Activated CD8-positive, alpha-beta T cell treated with anti-CD3 and anti-CD28 coated beads for 36 hours (primary cell): Measurements from ENCODE around the gene ATP8B4. TPM values are rescaled to one million over a fixed set of nuclear protein-coding genes. Genes with fewer than 3 reads are reported as not detected.
"Not testable (repeated sequence)": the region's sequence is repeated elsewhere in the genome, so short reads cannot be mapped to it uniquely, and the experiment has no call there.

Experiments used
- ATAC-seq: fragments of 200-7000 bp; cut with Tn5 transposase; one replicate; pipeline ENCODE4 v1.10.0; 2021; ENCODE audit warnings: mild to moderate bottlenecking, moderate library complexity
- CTCF ChIA-PET: fragments of 350-600 bp; sonication (Branson Sonifier 250); formaldehyde crosslinking; loops from one replicate; lab custom pipeline; 2021; ENCODE audit warnings: antibody characterized with exemption; lab: Charles Lee
- POLR2A ChIA-PET: fragments of 350-600 bp; sonication (Branson Sonifier 250); formaldehyde crosslinking; loops from one replicate; lab custom pipeline; 2021; ENCODE audit warnings: antibody characterized with exemption; lab: Charles Lee
- DNase-seq: peaks from one replicate; pipeline ENCODE4 v3.0.0-alpha.2; 2020
- H3K27ac Mint-ChIP-seq: one replicate; pipeline ENCODE4 v1.8.0; 2021; ENCODE audit warnings: mild to moderate bottlenecking, mixed read lengths
- H3K27me3 Mint-ChIP-seq: one replicate; pipeline ENCODE4 v1.8.0; 2021; ENCODE audit warnings: mixed read lengths
- H3K36me3 Mint-ChIP-seq: one replicate; pipeline ENCODE4 v1.8.0; 2021; ENCODE audit warnings: low read depth, mixed read lengths
- H3K4me1 Mint-ChIP-seq: one replicate; pipeline ENCODE4 v1.8.0; 2021; ENCODE audit warnings: low read depth, mixed read lengths
- H3K4me3 Mint-ChIP-seq: one replicate; pipeline ENCODE4 v1.8.0; 2021; ENCODE audit warnings: mild to moderate bottlenecking, moderate library complexity, mixed read lengths
- H3K9me3 Mint-ChIP-seq: one replicate; pipeline ENCODE4 v1.8.0; 2021; ENCODE audit warnings: mixed read lengths
- CTCF ChIP-seq: fragments of 200-600 bp; IDR thresholded peaks from one replicate; pipeline ENCODE4 v1.8.0; 2022; ENCODE audit warnings: antibody characterized with exemption, mild to moderate bottlenecking
- intact Hi-C: fragments of 100-400 bp; cut with micrococcal nuclease; formaldehyde crosslinking; loops from one replicate; pipeline ENCODE4 v1.10.0; 2022
- total RNA-seq, 2 experiments: library from RNA; stranded (reverse); gene quantifications; one replicate each; pipeline ENCODE4 v1.2.3, GENCODE V29; 2021

The ATP8B4 gene
- total RNA-seq, 2 experiments from 2014 or later, result 4.6 to 5.8 TPM

GRCh38 chr15:50134524-50135024 lies 15.5 kb upstream of the ATP8B4 start:
- peaks cover 5% of the 10 kb centered on the region for H3K9me3 Mint-ChIP-seq
- H3K36me3 Mint-ChIP-seq, result peaks cover 15% of the 10 kb centered on the region
- no peak for DNase-seq
- ATAC-seq, result peak; percentile 24
- H3K27me3 Mint-ChIP-seq, result peaks cover 2% of the 10 kb centered on the region
- POLR2A ChIA-PET, result interaction anchor here (1.1 to 1.3 kb wide), 2 partner anchors 14 to 62 kb away, joined by 3 read pairs; no protein-coding TSS in a partner anchor
- peak overlapping the region; percentile 94 for H3K27ac Mint-ChIP-seq
- peaks cover 45% of the 10 kb centered on the region for H3K4me1 Mint-ChIP-seq
- no peak for TF ChIP-seq CTCF
- peak overlapping the region; percentile 7 for H3K4me3 Mint-ChIP-seq
- CTCF ChIA-PET, result interaction anchor here (1.0 to 1.7 kb wide), 5 partner anchors 11 to 181 kb away, joined by 3 to 6 read pairs (median 4); partner anchors contain the start of genes ATP8B4 and SLC27A2
- intact Hi-C loops, result no loop called here

GRCh38 chr15:50132251-50132984 lies 13.4 kb upstream of the ATP8B4 start:
- not testable (repeated sequence) for ATAC-seq

GRCh38 chr15:50131617-50132016 lies 12.6 kb upstream of the ATP8B4 start:
- intact Hi-C loops, result no loop called here
- DNase-seq (no peak), ATAC-seq (no peak)
- Mint-ChIP-seq H3K4me1 (peaks cover 28% of the 10 kb centered on the region), H3K9me3 (peaks cover 2% of the 10 kb centered on the region), H3K27me3 (peaks cover 2% of the 10 kb centered on the region), H3K36me3 (peaks cover 13% of the 10 kb centered on the region), H3K4me3 (no peak overlapping the region), H3K27ac (no peak overlapping the region)
- TF ChIP-seq CTCF, result no peak
- POLR2A ChIA-PET, result no interaction called here
- CTCF ChIA-PET, result interaction anchor here (0.9 kb wide), 1 partner anchor 19 kb away, joined by 4 read pairs; no protein-coding TSS in a partner anchor

More at GRCh38 chr15:50132251-50132984, 13.4 kb upstream of the ATP8B4 start:
- peaks cover 15% of the 10 kb centered on the region for H3K36me3 Mint-ChIP-seq
- POLR2A ChIA-PET, H3K9me3 Mint-ChIP-seq, CTCF ChIA-PET, H3K27me3 Mint-ChIP-seq, H3K4me3 Mint-ChIP-seq, intact Hi-C loops, DNase-seq: not testable (repeated sequence)
- peak overlapping the region; percentile 56 for H3K27ac Mint-ChIP-seq
- peaks cover 34% of the 10 kb centered on the region for H3K4me1 Mint-ChIP-seq

- Mint-ChIP-seq H3K27ac (no peak overlapping the region), H3K4me1 (peaks cover 11% of the 10 kb centered on the region), H3K27me3 (peaks cover 2% of the 10 kb centered on the region), H3K4me3 (no peak overlapping the region), H3K36me3 (peaks cover 12% of the 10 kb centered on the region), H3K9me3 (peaks cover 9% of the 10 kb centered on the region)
- TF ChIP-seq CTCF, result no peak
- no peak for DNase-seq
- POLR2A ChIA-PET, result interaction anchor here (1.4 kb wide), 1 partner anchor 9 kb away, joined by 3 read pairs; the partner anchor contains the start of gene ATP8B4
- CTCF ChIA-PET, result interaction anchor here (0.9 to 1.1 kb wide), 5 partner anchors 9 to 66 kb away, joined by 3 to 6 read pairs (median 4); no protein-coding TSS in a partner anchor
- intact Hi-C loops, result no loop called here
- no peak for ATAC-seq
Observed at GRCh38 chr15:50128266-50128665, 9.2 kb upstream of the ATP8B4 start.

GRCh38 chr15:50127255-50127777 lies 8.3 kb upstream of the ATP8B4 start:
- no peak for TF ChIP-seq CTCF
- intact Hi-C loops, result no loop called here
- DNase-seq, result no peak
- ChIA-PET POLR2A (interaction anchor here (1.4 kb wide), 1 partner anchor 8 kb away, joined by 3 read pairs; the partner anchor contains the start of gene ATP8B4), CTCF (interaction anchor here (0.9 to 1.1 kb wide), 5 partner anchors 9 to 67 kb away, joined by 3 to 6 read pairs (median 4); no protein-coding TSS in a partner anchor)
- H3K4me3 Mint-ChIP-seq, result no peak overlapping the region
- no peak overlapping the region for H3K27ac Mint-ChIP-seq
- peaks cover 8% of the 10 kb centered on the region for H3K36me3 Mint-ChIP-seq
- peaks cover 11% of the 10 kb centered on the region for H3K4me1 Mint-ChIP-seq
- ATAC-seq, result no peak
- H3K9me3 Mint-ChIP-seq, result peaks cover 6% of the 10 kb centered on the region
- no peaks in the 10 kb centered on the region for H3K27me3 Mint-ChIP-seq
